ENCODE measurements around the gene MRPS31. TPM values are rescaled to one million over a fixed set of nuclear protein-coding genes. Genes with fewer than 3 reads are reported as not detected.

Gene MRPS31
- total RNA-seq = 10 to 100 TPM; 25.6 to 26.0 TPM
- long read RNA-seq, transcript MRPS31-201 (7 exons, 1,462 nt) = major isoform, 20 of 20 reads
- long read RNA-seq, partial matches to known transcripts = 0 of 20 reads
- long read RNA-seq, other reads (novel, unspliced or antisense) = 0 of 20 reads

- ATAC-seq = peak; percentile 99 to 100
- intact Hi-C loops (cut with DNase I) = no loop called here
- peak; percentile 97 for DNase-seq
Observed at GRCh38 chr13:40770934-40771618, at the start of gene MRPS31. MRPS31 (minus strand) TSS chr13:40771190; CDS start chr13:40771136, 54 bp downstream.

GRCh38 chr13:40819797-40820315 lies 48.9 kb upstream of the MRPS31 start:
- DNase-seq (no peak), ATAC-seq (no peak)
- intact Hi-C loops (cut with DNase I) = no loop called here

- intact Hi-C loops (cut with DNase I) = no loop called here
- no peak for ATAC-seq
- no peak for DNase-seq
Observed at GRCh38 chr13:40818926-40819325, 47.9 kb upstream of the MRPS31 start.

GRCh38 chr13:40814803-40815202 lies 43.8 kb upstream of the MRPS31 start:
- intact Hi-C loops (cut with DNase I) = no loop called here

GRCh38 chr13:40813667-40814454 lies 42.9 kb upstream of the MRPS31 start:
- DNase-seq = no peak
- intact Hi-C loops (cut with DNase I) = no loop called here
- ATAC-seq = no peak

More at GRCh38 chr13:40814803-40815202, 43.8 kb upstream of the MRPS31 start:
- ATAC-seq (no peak), DNase-seq (no peak)

GRCh38 chr13:40812724-40813445 lies 41.9 kb upstream of the MRPS31 start:
- ATAC-seq (no peak), DNase-seq (no peak)
- intact Hi-C loops (cut with DNase I) = no loop called here

GRCh38 chr13:40812102-40812501 lies 41.1 kb upstream of the MRPS31 start:
- intact Hi-C loops (cut with DNase I) = no loop called here
- ATAC-seq = no peak
- DNase-seq = no peak

- intact Hi-C loops (cut with DNase I) = no loop called here
- DNase-seq (no peak), ATAC-seq (no peak)
Observed at GRCh38 chr13:40809471-40809870, 38.5 kb upstream of the MRPS31 start.

GRCh38 chr13:40806241-40806640 lies 35.3 kb upstream of the MRPS31 start:
- intact Hi-C loops (cut with DNase I) = no loop called here
- DNase-seq (no peak), ATAC-seq (no peak)

GRCh38 chr13:40803316-40803715 lies 32.3 kb upstream of the MRPS31 start:
- intact Hi-C loops (cut with DNase I) = no loop called here
- no peak for DNase-seq
- no peak for ATAC-seq

GRCh38 chr13:40801255-40802217 lies 30.5 kb upstream of the MRPS31 start:
- ATAC-seq (no peak), DNase-seq (no peak)
- intact Hi-C loops (cut with DNase I) = no loop called here

- ATAC-seq (no peak), DNase-seq (no peak)
- intact Hi-C loops (cut with DNase I) = no loop called here
Observed at GRCh38 chr13:40800559-40800958, 29.6 kb upstream of the MRPS31 start.

- intact Hi-C loops (cut with DNase I) = loop anchor here in 1 of 2 donors (10.0 kb wide), 1 partner anchor 125 kb away; no protein-coding TSS in a partner anchor
- no peak for ATAC-seq
- no peak for DNase-seq
Observed at GRCh38 chr13:40799508-40799907, 28.5 kb upstream of the MRPS31 start.

GRCh38 chr13:40798380-40798779 lies 27.4 kb upstream of the MRPS31 start:
- intact Hi-C loops (cut with DNase I) = loop anchor here in 1 of 2 donors (10.0 kb wide), 1 partner anchor 126 kb away; no protein-coding TSS in a partner anchor
- DNase-seq (no peak), ATAC-seq (no peak)

GRCh38 chr13:40796649-40797048 lies 25.7 kb upstream of the MRPS31 start:
- ATAC-seq (no peak), DNase-seq (no peak)
- intact Hi-C loops (cut with DNase I) = loop anchor here in 1 of 2 donors (10.0 kb wide), 1 partner anchor 128 kb away; no protein-coding TSS in a partner anchor

- ATAC-seq = no peak
- intact Hi-C loops (cut with DNase I) = loop anchor here in 1 of 2 donors (10.0 kb wide), 1 partner anchor 130 kb away; no protein-coding TSS in a partner anchor
Observed at GRCh38 chr13:40794414-40795368, 23.7 kb upstream of the MRPS31 start.

GRCh38 chr13:40793339-40793738 lies 22.3 kb upstream of the MRPS31 start:
- DNase-seq (no peak), ATAC-seq (no peak)
- intact Hi-C loops (cut with DNase I) = loop anchor here in 1 of 2 donors (10.0 kb wide), 1 partner anchor 131 kb away; no protein-coding TSS in a partner anchor

More at GRCh38 chr13:40794414-40795368, 23.7 kb upstream of the MRPS31 start:
- no peak for DNase-seq
